ENCODE results near the gene MROH7.

The MROH7 gene

DNA sequence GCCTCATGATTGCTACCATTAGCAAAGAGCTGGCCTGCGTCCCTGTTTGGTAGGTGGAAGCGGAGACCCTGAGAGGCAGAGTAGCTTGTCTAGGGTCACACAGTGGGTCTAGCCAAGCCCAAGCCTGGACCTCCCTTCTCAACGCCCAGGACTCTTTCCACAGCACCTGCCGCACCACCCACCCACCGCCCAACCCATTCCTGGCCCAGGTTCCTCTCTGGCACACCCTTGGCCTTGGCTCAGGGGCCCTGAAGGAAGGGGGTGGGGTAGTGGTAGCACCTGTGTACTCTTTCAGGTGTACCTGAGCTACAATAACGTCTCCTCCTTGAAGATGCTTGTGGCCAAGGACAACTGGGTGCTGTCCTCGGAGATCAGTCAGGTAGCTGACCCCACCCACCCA lies 37.5 kb upstream of the MROH7 start:
- Histone ChIP-seq H3K36me3 (ENCODE audit: control insufficient read depth, insufficient read depth, low read length) (peaks cover 3% of the 10 kb centered on the region), H3K27me3 (ENCODE audit: control insufficient read depth, insufficient read depth, low read length) (no peaks in the 10 kb centered on the region), H3K4me1 (ENCODE audit: control insufficient read depth, insufficient read depth, low read length) (no peaks in the 10 kb centered on the region), H3K9me3 (ENCODE audit: control insufficient read depth, insufficient read depth, low read length) (no peaks in the 10 kb centered on the region), H3K9ac (ENCODE audit: low read depth, low read length) (no peak overlapping the region), H3K4me3 (ENCODE audit: low read depth, low read length) (no peak overlapping the region)

DNA sequence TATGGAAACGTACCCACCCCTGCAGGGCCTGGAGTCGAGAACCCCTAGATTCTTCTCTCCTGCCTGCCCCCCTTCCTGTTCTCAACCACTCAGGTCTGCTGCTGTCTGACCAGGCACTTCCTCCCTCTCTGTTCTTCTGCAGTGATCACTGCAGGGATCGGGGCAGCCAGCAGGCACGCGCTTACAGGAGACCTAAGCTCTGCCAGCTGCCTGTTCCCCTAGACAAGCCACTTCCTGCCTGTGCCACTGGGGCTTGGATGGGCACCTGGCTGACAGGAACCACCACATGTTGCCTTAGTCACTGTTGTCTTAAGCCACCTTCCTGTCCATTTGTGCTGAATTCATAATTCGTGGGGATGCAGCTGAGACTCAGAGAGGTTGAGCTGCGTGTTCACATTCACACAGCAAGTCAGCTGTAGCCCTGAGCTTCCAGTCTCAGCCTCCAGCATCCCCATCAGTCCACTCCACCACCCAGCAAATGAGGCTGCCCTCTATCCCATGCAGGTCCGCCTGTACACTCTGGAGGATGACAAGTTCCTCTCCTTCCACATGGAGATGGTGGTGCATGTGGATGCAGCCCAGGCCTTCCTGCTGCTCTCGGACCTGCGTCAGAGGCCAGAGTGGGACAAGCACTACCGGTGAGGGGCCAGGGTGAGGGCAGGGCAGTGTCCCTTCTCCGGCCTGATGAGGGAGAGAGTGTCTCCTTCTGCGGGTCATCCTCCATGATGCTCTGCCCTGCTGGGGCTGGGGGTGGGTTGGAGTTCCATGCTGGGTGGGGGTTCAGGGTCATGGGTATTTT lies 36.8 kb upstream of the MROH7 start:
- no peaks in the 10 kb centered on the region for H3K27me3 ChIP-seq (ENCODE audit: control insufficient read depth, insufficient read depth, low read length)
- H3K9ac ChIP-seq (ENCODE audit: low read depth, low read length) = no peak overlapping the region
- no peaks in the 10 kb centered on the region for H3K9me3 ChIP-seq (ENCODE audit: control insufficient read depth, insufficient read depth, low read length)
- no peaks in the 10 kb centered on the region for H3K4me1 ChIP-seq (ENCODE audit: control insufficient read depth, insufficient read depth, low read length)
- no peak overlapping the region for H3K4me3 ChIP-seq (ENCODE audit: low read depth, low read length)
- H3K36me3 ChIP-seq (ENCODE audit: control insufficient read depth, insufficient read depth, low read length) = peaks cover 6% of the 10 kb centered on the region

DNA sequence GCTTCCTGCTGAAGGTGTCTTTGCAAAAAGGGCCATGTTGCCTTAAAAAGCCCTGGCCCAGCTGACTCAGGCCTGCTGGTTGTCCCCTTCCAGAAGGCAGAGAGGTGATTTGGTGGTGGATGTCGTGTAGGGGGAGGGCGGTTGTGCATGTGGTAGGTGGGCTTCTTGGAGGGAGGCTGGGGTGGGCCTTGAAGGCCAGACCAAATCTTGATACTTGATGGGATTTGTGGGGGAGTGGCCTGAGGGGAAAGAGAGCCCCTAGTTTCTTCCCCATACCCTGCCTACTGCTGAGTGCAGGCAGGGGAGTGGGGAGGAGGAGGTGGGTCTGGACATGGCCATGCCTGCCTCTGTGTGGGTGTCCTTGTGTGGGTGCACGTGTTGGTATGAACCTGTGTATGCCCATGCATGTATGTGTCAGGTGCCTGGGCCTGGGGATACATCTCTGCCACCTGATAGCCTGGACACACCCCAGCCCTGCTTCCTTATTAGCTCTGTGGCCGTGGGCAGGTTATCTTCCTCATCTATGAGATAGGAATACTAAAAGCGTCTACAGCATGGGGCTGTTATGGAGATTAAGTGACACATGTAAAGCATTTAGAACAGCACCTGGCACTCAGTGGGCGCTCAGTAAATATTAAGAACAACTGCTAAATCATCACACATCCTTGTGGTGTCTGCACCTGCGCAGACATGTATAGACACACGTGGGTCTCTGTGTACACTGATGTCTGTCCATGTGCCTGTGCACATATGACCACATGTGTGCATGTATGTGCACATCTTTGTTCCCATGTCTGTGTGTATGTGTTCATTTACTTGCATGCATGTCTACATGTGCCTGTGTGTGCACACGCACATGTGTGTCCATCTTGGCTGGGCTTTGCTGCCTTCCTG lies 35.2 kb upstream of the MROH7 start:
- Histone ChIP-seq H3K36me3 (ENCODE audit: control insufficient read depth, insufficient read depth, low read length) (peaks cover 6% of the 10 kb centered on the region), H3K4me3 (ENCODE audit: low read depth, low read length) (no peak overlapping the region), H3K9ac (ENCODE audit: low read depth, low read length) (no peak overlapping the region), H3K9me3 (ENCODE audit: control insufficient read depth, insufficient read depth, low read length) (no peaks in the 10 kb centered on the region), H3K27me3 (ENCODE audit: control insufficient read depth, insufficient read depth, low read length) (no peaks in the 10 kb centered on the region), H3K4me1 (ENCODE audit: control insufficient read depth, insufficient read depth, low read length) (no peaks in the 10 kb centered on the region)

DNA sequence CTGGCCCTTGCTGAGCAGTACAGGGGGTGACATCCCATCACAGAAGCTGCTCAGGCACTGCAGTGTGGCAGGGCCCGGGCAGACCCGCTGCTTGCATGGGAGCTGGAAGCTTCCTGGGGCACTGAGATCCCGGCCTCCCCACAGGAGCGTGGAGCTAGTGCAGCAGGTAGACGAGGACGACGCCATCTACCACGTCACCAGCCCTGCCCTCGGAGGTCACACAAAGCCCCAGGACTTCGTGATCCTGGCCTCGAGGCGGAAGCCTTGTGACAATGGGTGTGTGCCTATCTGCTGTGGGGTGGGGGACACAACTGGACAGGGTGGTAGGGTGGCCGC lies 34.6 kb upstream of the MROH7 start:
- Histone ChIP-seq H3K9me3 (ENCODE audit: control insufficient read depth, insufficient read depth, low read length) (no peaks in the 10 kb centered on the region), H3K4me3 (ENCODE audit: low read depth, low read length) (no peak overlapping the region), H3K9ac (ENCODE audit: low read depth, low read length) (no peak overlapping the region), H3K36me3 (ENCODE audit: control insufficient read depth, insufficient read depth, low read length) (peaks cover 6% of the 10 kb centered on the region), H3K4me1 (ENCODE audit: control insufficient read depth, insufficient read depth, low read length) (no peaks in the 10 kb centered on the region), H3K27me3 (ENCODE audit: control insufficient read depth, insufficient read depth, low read length) (no peaks in the 10 kb centered on the region)

DNA sequence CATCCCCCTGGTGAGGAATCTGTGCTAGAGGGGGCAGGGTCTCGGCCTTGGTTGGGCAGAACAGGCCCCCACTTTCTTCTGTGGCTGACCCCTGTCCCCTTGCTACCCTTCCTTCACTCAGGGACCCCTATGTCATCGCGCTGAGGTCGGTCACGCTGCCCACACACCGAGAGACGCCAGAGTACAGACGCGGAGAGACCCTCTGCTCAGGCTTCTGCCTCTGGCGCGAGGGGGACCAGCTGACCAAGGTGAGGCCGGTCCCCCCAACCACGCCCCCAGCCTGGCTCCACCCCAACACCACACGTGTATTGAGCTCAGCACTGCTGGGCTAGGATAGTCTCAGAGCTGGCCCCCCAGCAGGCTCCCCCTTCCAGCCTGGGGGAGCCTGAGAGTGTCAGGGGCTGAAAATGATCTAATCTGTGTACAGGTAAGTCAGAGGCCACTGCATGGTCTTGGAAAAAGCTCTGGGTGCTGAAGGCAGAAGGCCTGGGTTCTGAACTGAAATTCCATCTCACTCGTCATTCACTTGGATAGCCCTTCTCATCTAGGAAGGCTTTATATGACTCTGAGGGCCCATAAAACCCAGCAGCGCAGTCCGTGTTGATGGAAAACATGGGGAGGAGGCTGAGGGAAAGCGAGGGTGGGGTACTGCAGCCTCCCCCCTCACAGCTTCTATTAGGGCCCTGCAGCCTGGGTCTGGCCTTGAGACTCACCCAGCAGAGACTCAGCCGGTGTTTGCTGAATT lies 33.6 kb upstream of the MROH7 start:
- no peaks in the 10 kb centered on the region for H3K9me3 ChIP-seq (ENCODE audit: control insufficient read depth, insufficient read depth, low read length)
- H3K36me3 ChIP-seq (ENCODE audit: control insufficient read depth, insufficient read depth, low read length) = peaks cover 6% of the 10 kb centered on the region
- H3K4me3 ChIP-seq (ENCODE audit: low read depth, low read length) = no peak overlapping the region
- no peak overlapping the region for H3K9ac ChIP-seq (ENCODE audit: low read depth, low read length)
- H3K4me1 ChIP-seq (ENCODE audit: control insufficient read depth, insufficient read depth, low read length) = no peaks in the 10 kb centered on the region
- no peaks in the 10 kb centered on the region for H3K27me3 ChIP-seq (ENCODE audit: control insufficient read depth, insufficient read depth, low read length)

DNA sequence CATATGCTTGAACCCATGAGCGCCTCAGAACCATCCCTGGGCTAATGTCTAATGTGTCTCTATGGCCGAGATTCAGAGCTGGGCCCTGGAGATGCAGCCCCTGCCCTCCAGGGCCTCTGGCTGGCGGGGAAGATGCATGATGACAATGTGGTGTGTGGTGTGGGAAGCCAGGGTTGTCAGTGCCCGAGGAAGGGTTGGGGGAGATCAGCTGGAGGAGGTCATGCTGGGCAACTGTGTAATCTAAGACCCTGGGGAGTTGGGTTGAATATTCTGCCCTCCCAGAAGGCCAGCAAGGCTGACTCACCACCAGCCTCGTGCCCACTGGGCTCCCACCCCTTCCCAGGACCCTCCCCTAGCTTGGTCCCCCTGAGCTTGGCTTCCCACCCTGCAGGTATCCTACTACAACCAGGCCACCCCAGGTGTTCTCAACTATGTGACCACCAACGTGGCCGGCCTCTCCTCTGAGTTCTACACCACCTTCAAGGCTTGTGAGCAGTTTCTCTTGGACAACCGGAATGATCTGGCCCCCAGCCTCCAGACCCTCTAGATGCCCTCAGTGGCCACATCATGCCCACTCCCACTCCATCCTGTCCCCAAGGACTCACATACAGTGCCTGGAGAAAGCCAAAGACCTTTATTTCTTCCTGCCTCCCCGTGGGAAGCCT lies 32.9 kb upstream of the MROH7 start:
- Histone ChIP-seq H3K4me1 (ENCODE audit: control insufficient read depth, insufficient read depth, low read length) (no peaks in the 10 kb centered on the region), H3K9me3 (ENCODE audit: control insufficient read depth, insufficient read depth, low read length) (no peaks in the 10 kb centered on the region), H3K36me3 (ENCODE audit: control insufficient read depth, insufficient read depth, low read length) (peaks cover 6% of the 10 kb centered on the region), H3K27me3 (ENCODE audit: control insufficient read depth, insufficient read depth, low read length) (no peaks in the 10 kb centered on the region), H3K9ac (ENCODE audit: low read depth, low read length) (no peak overlapping the region), H3K4me3 (ENCODE audit: low read depth, low read length) (no peak overlapping the region)

DNA sequence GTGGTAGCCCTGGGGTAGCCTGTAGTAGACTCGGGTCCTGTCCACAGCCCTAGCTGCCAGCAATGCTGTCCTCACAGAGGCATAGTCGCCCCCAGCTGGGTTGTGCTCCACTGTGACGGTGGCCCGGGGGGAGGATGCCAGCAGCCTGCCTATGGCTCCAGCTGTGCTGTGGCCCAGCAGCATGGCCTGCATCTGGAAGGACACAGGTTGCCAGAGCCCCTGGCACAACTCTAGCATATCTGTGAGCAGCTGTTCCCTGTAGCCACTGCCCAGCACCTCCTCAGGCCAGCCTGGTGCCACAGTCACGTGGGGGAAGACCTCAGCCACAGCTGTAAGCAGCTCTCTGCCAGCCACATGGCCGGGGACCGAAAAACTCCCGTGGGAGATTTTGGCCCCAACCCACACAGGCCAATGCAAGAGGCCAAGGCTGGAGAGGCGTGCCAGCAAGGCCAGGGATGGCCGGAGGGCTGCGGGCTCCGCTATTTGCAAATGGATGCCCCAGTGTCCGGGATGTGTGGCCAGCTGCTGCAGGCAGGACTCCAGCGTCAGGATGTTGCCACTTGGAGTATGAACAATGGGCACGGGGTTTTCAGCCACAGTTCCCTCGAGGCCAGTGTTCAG lies 32.2 kb upstream of the MROH7 start:
- Histone ChIP-seq H3K9ac (ENCODE audit: low read depth, low read length) (no peak overlapping the region), H3K27me3 (ENCODE audit: control insufficient read depth, insufficient read depth, low read length) (no peaks in the 10 kb centered on the region), H3K36me3 (ENCODE audit: control insufficient read depth, insufficient read depth, low read length) (peaks cover 3% of the 10 kb centered on the region), H3K4me3 (ENCODE audit: low read depth, low read length) (no peak overlapping the region), H3K4me1 (ENCODE audit: control insufficient read depth, insufficient read depth, low read length) (no peaks in the 10 kb centered on the region), H3K9me3 (ENCODE audit: control insufficient read depth, insufficient read depth, low read length) (no peaks in the 10 kb centered on the region)

DNA sequence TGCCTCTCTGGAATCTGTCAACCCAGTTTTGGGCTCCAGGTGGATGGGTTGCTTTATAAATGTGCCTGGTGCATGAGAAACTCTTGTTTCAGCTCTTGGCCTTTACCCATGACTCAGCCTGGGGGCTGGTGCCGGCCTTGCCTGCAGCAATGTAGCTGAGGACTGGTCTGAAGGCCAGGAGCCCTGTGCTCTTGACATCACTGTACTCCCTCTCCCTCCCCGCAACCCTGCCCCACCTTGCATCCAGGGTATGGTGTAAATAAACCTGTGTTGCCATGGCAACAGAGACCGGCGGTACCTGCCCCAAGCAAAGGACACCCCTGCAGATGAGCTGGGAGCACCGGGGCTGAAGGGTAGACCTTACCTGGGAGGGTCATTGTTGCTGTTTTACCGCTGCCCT lies 31.5 kb upstream of the MROH7 start:
- Histone ChIP-seq H3K9me3 (ENCODE audit: control insufficient read depth, insufficient read depth, low read length) (no peaks in the 10 kb centered on the region), H3K36me3 (ENCODE audit: control insufficient read depth, insufficient read depth, low read length) (peaks cover 3% of the 10 kb centered on the region), H3K4me1 (ENCODE audit: control insufficient read depth, insufficient read depth, low read length) (no peaks in the 10 kb centered on the region), H3K27me3 (ENCODE audit: control insufficient read depth, insufficient read depth, low read length) (no peaks in the 10 kb centered on the region), H3K4me3 (ENCODE audit: low read depth, low read length) (no peak overlapping the region), H3K9ac (ENCODE audit: low read depth, low read length) (no peak overlapping the region)

DNA sequence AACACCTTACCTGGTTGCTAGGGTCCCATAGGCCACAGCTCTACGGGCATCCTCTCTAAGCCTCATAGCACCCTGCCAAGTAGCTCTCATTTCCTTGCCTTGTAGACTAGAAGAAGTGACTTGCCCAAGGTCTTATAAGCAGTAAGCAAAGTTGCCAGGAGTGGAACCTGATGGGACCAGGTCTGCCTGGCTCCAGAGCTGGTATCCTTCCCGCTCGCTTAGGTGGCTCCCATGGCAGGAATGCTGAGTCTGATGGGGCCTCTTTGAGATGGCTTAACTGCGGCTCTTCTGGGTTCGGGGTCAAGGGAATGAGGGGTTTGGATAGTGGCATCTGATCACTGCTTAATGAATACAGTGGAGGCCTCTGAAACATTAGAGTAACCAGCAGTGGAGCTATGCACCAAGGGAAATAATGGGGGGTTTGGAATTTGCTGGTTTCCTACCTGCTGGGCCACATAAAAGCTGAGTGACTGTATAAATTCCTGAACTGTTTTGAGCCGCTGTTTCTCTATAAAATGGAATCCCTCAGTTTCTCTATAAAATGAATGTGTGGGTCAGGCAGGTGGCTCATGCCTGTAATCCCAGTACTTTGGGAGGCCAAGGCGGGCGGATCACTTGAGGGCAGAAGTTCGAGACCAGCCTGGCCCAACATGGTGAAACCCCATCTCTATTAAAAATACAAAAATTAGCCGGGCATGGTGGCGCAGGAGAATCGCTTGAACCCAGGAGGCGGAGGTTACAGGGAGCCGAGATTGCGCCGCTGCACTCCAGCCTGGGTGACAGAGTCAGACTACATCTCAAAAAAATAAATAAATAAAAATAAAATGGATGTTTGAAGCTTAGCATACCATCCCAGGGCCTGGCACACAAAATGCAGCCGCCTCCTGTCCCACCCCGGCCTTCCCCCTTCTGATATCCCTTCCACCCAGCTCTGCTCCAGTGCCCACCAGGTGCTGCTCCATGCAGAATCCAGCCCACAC lies 30.7 kb upstream of the MROH7 start:
- no peaks in the 10 kb centered on the region for H3K27me3 ChIP-seq (ENCODE audit: control insufficient read depth, insufficient read depth, low read length)
- no peaks in the 10 kb centered on the region for H3K4me1 ChIP-seq (ENCODE audit: control insufficient read depth, insufficient read depth, low read length)
- no peak overlapping the region for H3K9ac ChIP-seq (ENCODE audit: low read depth, low read length)
- H3K36me3 ChIP-seq (ENCODE audit: control insufficient read depth, insufficient read depth, low read length) = peaks cover 3% of the 10 kb centered on the region
- H3K9me3 ChIP-seq (ENCODE audit: control insufficient read depth, insufficient read depth, low read length) = no peaks in the 10 kb centered on the region
- no peak overlapping the region for H3K4me3 ChIP-seq (ENCODE audit: low read depth, low read length)

DNA sequence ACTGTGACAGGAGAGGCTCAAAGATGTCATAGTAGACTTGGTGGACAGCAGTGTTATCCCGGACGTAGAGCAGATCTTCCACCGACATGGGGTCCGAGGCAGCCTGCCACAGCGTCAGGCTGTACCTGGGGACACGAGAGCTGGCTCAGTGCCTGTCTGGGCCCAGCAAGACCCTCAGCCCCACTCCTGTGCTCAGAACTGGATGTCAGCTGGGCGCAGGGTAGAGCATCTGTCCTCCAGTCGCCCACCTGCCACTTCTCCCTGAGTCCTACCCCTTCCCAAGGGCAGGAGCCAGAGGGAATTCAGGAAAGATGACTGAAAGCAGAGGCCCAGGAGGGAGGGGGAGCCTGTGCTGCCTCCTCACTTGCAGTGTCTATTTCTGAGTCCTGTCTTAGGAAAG lies 30.0 kb upstream of the MROH7 start:
- H3K9me3 ChIP-seq (ENCODE audit: control insufficient read depth, insufficient read depth, low read length) = no peaks in the 10 kb centered on the region
- no peak overlapping the region for H3K9ac ChIP-seq (ENCODE audit: low read depth, low read length)
- H3K36me3 ChIP-seq (ENCODE audit: control insufficient read depth, insufficient read depth, low read length) = peaks cover 3% of the 10 kb centered on the region
- no peaks in the 10 kb centered on the region for H3K4me1 ChIP-seq (ENCODE audit: control insufficient read depth, insufficient read depth, low read length)
- H3K4me3 ChIP-seq (ENCODE audit: low read depth, low read length) = no peak overlapping the region
- H3K27me3 ChIP-seq (ENCODE audit: control insufficient read depth, insufficient read depth, low read length) = no peaks in the 10 kb centered on the region

Measured in iPS-15b (cell line).